SK-N-SH (cell line): ENCODE data around the gene MICALL1.

ENCODE experiments used
- EZH2phosphoT487 ChIP-seq: fragments of 200-600 bp; sonication (generic); IDR thresholded peaks from 2 replicates; pipeline ENCODE4 v1.6.1; 2017; ENCODE audit warnings: low read depth, mixed run types, mild to moderate bottlenecking, antibody characterized with exemption, moderate library complexity, borderline replicate concordance
- JUND ChIP-seq: IDR thresholded peaks from 2 replicates; pipeline ENCODE4 v1.4.0; 2012
- MXI1 ChIP-seq: IDR thresholded peaks from 2 replicates; pipeline ENCODE4 v1.6.1; 2012; ENCODE audit warnings: mild to moderate bottlenecking, low read depth, low read length, improper control_type of control experiment
- NFIC ChIP-seq: IDR thresholded peaks from 2 replicates; pipeline ENCODE4 v1.4.0; 2012; ENCODE audit warnings: borderline replicate concordance
- NRF1 ChIP-seq: IDR thresholded peaks from 2 replicates; pipeline ENCODE4 v1.6.1; 2012; ENCODE audit warnings: low read depth, mild to moderate bottlenecking, low read length
- POLR2AphosphoS5 ChIP-seq: IDR thresholded peaks from 2 replicates; pipeline ENCODE4 v1.6.1; 2012; ENCODE audit warnings: low read depth, low read length
- RAD21 ChIP-seq: IDR thresholded peaks from 2 replicates; pipeline ENCODE4 v1.6.1; 2012; ENCODE audit warnings: mild to moderate bottlenecking, low read length
- RCOR1 ChIP-seq: fragments of 150-350 bp; IDR thresholded peaks from 2 replicates; pipeline ENCODE4 v1.6.1; 2017; ENCODE audit warnings: antibody characterized with exemption, low read length
- SIN3A ChIP-seq: IDR thresholded peaks from 2 replicates; pipeline ENCODE4 v1.6.1; 2012; ENCODE audit warnings: low read depth, mild to moderate bottlenecking, low read length, moderate library complexity, borderline replicate concordance
- TAF1 ChIP-seq: IDR thresholded peaks from 2 replicates; pipeline ENCODE4 v1.6.1; 2012; ENCODE audit warnings: low read depth, mild to moderate bottlenecking, low read length, moderate library complexity, borderline replicate concordance
- TCF12 ChIP-seq: IDR thresholded peaks from 2 replicates; pipeline ENCODE4 v1.4.0; 2012
- TF ChIP-seq, protein P1 (sequence below): fragments of 200-600 bp; sonication (generic); IDR thresholded peaks from 2 replicates; pipeline ENCODE4 v1.6.1; 2017; ENCODE audit warnings: antibody characterized with exemption, mild to moderate bottlenecking, moderate library complexity
- TF ChIP-seq, protein P2 (sequence below): IDR thresholded peaks from 2 replicates; pipeline ENCODE4; 2012
- TF ChIP-seq, protein P3 (sequence below): IDR thresholded peaks from 2 replicates; pipeline ENCODE4 v1.4.0; 2012; ENCODE audit warnings: low read depth, borderline replicate concordance

DNA sequence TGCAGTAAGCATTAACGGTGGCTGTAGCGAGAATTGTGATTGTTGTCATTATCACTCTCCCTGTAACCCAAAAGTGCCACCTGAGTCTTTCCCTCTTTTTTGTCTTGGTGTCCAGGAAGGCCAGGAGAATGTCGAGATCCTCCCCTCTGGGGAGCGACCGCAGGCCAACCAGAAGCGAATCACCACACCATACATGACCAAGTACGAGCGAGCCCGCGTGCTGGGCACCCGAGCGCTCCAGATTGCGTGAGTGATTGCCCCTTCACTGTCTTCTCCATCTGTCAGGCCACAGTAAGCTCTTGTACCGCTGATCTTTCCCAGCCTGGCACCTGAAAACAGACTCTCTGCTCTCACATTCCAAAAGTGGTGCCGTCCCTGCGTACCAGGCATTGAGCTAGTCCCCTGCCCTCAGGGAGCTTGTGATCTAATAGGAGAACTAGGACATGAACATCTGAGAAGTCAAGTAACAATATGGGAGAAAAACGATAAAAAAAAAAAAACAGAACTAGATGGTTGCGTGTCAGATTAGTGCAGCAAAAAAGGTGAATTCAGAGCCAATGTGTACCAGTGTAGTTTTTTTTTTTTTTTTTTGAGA lies 53.2 kb downstream of the MICALL1 start:
- TF ChIP-seq, protein P1, sequence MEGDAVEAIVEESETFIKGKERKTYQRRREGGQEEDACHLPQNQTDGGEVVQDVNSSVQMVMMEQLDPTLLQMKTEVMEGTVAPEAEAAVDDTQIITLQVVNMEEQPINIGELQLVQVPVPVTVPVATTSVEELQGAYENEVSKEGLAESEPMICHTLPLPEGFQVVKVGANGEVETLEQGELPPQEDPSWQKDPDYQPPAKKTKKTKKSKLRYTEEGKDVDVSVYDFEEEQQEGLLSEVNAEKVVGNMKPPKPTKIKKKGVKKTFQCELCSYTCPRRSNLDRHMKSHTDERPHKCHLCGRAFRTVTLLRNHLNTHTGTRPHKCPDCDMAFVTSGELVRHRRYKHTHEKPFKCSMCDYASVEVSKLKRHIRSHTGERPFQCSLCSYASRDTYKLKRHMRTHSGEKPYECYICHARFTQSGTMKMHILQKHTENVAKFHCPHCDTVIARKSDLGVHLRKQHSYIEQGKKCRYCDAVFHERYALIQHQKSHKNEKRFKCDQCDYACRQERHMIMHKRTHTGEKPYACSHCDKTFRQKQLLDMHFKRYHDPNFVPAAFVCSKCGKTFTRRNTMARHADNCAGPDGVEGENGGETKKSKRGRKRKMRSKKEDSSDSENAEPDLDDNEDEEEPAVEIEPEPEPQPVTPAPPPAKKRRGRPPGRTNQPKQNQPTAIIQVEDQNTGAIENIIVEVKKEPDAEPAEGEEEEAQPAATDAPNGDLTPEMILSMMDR = no peak
- no peak for TF ChIP-seq MXI1
- TF ChIP-seq, protein P2, sequence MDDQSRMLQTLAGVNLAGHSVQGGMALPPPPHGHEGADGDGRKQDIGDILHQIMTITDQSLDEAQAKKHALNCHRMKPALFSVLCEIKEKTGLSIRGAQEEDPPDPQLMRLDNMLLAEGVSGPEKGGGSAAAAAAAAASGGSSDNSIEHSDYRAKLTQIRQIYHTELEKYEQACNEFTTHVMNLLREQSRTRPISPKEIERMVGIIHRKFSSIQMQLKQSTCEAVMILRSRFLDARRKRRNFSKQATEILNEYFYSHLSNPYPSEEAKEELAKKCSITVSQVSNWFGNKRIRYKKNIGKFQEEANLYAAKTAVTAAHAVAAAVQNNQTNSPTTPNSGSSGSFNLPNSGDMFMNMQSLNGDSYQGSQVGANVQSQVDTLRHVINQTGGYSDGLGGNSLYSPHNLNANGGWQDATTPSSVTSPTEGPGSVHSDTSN = no peak
- TF ChIP-seq POLR2AphosphoS5 = no peak
- no peak for TF ChIP-seq TAF1
- TF ChIP-seq NFIC = no peak
- no peak for TF ChIP-seq SIN3A
- no peak for TF ChIP-seq RCOR1
- no peak for TF ChIP-seq JUND
- TF ChIP-seq NRF1 = no peak
- TF ChIP-seq EZH2phosphoT487 = no peak
- TF ChIP-seq TCF12 = no peak
- TF ChIP-seq RAD21 = no peak
- TF ChIP-seq, protein P3, sequence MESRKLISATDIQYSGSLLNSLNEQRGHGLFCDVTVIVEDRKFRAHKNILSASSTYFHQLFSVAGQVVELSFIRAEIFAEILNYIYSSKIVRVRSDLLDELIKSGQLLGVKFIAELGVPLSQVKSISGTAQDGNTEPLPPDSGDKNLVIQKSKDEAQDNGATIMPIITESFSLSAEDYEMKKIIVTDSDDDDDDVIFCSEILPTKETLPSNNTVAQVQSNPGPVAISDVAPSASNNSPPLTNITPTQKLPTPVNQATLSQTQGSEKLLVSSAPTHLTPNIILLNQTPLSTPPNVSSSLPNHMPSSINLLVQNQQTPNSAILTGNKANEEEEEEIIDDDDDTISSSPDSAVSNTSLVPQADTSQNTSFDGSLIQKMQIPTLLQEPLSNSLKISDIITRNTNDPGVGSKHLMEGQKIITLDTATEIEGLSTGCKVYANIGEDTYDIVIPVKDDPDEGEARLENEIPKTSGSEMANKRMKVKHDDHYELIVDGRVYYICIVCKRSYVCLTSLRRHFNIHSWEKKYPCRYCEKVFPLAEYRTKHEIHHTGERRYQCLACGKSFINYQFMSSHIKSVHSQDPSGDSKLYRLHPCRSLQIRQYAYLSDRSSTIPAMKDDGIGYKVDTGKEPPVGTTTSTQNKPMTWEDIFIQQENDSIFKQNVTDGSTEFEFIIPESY = no peak
